ENCODE data around the gene SMIM33. TPM values are rescaled to one million over a fixed set of nuclear protein-coding genes. Genes with fewer than 3 reads are reported as not detected.

The SMIM33 gene
- total and polyA plus RNA-seq, 2 of the 13 experiments (the other 11 are each of a cell fraction or from before 2014, with no cell fraction given) = not detected

DNA sequence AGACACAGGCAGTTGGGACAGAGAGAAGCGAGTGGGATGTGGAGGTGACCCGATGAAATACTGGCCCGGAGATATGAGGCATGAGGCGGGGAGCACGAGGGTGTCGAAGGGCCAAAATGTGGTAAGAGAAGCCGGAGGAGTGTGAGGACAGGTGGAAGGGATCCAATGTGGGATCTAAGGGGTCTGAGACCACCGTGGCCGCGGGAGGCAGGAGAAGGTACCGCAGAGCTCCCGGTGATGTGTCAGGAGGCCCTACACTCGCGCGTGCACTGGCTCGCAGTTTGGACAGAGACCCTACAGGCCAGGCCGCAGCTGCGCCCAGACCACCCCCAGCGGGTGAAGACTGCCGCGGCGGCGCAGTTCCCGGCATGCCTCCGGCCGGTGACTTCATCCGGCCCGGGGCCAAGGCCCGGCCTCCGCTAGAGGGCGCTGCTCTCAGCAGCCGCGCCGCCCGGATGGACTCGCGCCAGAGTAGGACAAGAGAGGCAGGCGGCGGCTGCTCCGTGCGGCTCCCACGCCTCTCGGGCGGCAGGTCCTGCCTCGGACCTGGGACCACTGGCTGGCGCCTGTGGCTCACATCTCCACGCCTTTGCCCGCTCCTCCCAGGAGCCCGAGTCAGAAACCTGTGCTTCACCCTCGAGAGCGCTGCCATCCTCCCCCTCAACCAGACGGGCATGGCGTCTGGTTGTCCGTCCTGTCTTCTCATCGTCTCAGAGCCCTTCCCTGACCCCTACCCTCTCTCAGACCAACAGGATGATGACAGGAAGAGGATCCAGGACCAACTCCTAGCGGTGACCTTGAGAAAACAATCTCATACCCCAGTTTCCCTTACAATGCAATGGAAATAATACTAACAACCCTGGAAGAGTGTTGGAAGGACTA lies 47.1 kb downstream of the SMIM33 start (continued):
- no peak for TF ChIP-seq HHEX (CRISPR knock-in tag; IDR thresholded peaks at IDR 0.05)
- peak; percentile 39 for TF ChIP-seq ZBTB7A (CRISPR knock-in tag; IDR thresholded peaks at IDR 0.05)
- TF ChIP-seq CENPX (CRISPR knock-in tag; IDR thresholded peaks at IDR 0.05) = no peak
- TF ChIP-seq, protein P1, sequence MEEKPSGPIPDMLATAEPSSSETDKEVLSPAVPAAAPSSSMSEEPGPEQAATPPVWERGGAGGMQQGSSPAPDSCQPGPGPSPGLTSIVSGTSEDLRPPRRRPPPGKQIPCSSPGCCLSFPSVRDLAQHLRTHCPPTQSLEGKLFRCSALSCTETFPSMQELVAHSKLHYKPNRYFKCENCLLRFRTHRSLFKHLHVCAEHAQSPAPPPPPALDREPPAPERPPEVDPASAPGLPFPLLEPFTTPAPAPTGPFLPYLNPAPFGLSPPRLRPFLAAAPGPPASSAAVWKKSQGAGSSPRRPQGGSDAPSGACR (CRISPR knock-in tag; IDR thresholded peaks at IDR 0.05) = peak; percentile 70; the same call in 1 of the 2 replicates
- peak; percentile 45; the same call in 1 of the 2 replicates for TF ChIP-seq KDM5A (IDR thresholded peaks at IDR 0.05; ENCODE audit: borderline replicate concordance, low read length)
- no peak for TF ChIP-seq CCAR2 (optimal IDR thresholded peaks at IDR 0.05; ENCODE audit: low read depth, low read length)
- peak; percentile 87; the same call in 1 of the 2 replicates for TF ChIP-seq ZNF761 (CRISPR knock-in tag; conservative IDR thresholded peaks at IDR 0.05)
- TF ChIP-seq ATF7 (IDR thresholded peaks at IDR 0.05) = peak; percentile 82
- peak; percentile 98 for TF ChIP-seq ATF7 (CRISPR knock-in tag; IDR thresholded peaks at IDR 0.05)
- no peak; the same call in 1 of the 2 replicates for TF ChIP-seq RFXAP (CRISPR knock-in tag; IDR thresholded peaks at IDR 0.05; ENCODE audit: borderline replicate concordance)
- TF ChIP-seq, protein P2, sequence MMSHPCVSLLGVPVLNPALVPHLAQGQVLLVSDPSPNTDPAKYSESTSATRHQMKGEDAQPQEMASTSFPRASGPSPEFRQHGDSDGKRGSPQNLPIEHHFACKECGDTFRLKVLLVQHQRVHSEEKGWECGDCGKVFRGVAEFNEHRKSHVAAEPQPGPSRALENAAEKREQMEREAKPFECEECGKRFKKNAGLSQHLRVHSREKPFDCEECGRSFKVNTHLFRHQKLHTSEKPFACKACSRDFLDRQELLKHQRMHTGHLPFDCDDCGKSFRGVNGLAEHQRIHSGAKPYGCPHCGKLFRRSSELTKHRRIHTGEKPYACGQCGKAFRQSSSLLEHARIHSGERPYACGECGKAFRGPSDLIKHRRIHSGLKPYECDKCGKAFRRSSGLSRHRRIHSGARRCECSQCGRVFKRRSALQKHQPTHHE (CRISPR knock-in tag; IDR thresholded peaks at IDR 0.05; ENCODE audit: borderline replicate concordance) = no peak; the same call in 1 of the 2 replicates
- TF ChIP-seq, protein P3, sequence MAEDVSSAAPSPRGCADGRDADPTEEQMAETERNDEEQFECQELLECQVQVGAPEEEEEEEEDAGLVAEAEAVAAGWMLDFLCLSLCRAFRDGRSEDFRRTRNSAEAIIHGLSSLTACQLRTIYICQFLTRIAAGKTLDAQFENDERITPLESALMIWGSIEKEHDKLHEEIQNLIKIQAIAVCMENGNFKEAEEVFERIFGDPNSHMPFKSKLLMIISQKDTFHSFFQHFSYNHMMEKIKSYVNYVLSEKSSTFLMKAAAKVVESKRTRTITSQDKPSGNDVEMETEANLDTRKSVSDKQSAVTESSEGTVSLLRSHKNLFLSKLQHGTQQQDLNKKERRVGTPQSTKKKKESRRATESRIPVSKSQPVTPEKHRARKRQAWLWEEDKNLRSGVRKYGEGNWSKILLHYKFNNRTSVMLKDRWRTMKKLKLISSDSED (CRISPR knock-in tag; IDR thresholded peaks at IDR 0.05) = no peak
- TF ChIP-seq ZNF263 (CRISPR knock-in tag; IDR thresholded peaks at IDR 0.05) = peak; percentile 45; the same call in 1 of the 2 replicates
- TF ChIP-seq RAD21 (CRISPR knock-in tag; IDR thresholded peaks at IDR 0.05) = peak; percentile 92
- no peak for TF ChIP-seq ZNF619 (CRISPR knock-in tag; IDR thresholded peaks at IDR 0.05)
- TF ChIP-seq JUNB (CRISPR knock-in tag; IDR thresholded peaks at IDR 0.05; ENCODE audit: borderline replicate concordance) = no peak
- TF ChIP-seq ZNF335 (CRISPR knock-in tag; IDR thresholded peaks at IDR 0.05) = 0 out of 2 replicates have a peak, but pooled peaks have one; percentile 40
- peak; percentile 57; the same call in 1 of the 2 replicates for TF ChIP-seq DNMT3B (CRISPR knock-in tag; conservative IDR thresholded peaks at IDR 0.05)
- no peak for TF ChIP-seq ZNF841 (CRISPR knock-in tag; IDR thresholded peaks at IDR 0.05; ENCODE audit: borderline replicate concordance)
- TF ChIP-seq ZNF343 (CRISPR knock-in tag; IDR thresholded peaks at IDR 0.05) = no peak
- no peak for TF ChIP-seq ZNF282 (IDR thresholded peaks at IDR 0.05; ENCODE audit: partially characterized antibody)
- no peak for TF ChIP-seq ZNF34 (CRISPR knock-in tag; IDR thresholded peaks at IDR 0.05; ENCODE audit: borderline replicate concordance)
- TF ChIP-seq ZIK1 (CRISPR knock-in tag; IDR thresholded peaks at IDR 0.05; ENCODE audit: borderline replicate concordance, low read depth) = peak; percentile 62; the same call in 1 of the 2 replicates
- no peak for TF ChIP-seq ZBTB1 (CRISPR knock-in tag; IDR thresholded peaks at IDR 0.05; ENCODE audit: borderline replicate concordance)
- TF ChIP-seq NCOA2 (CRISPR knock-in tag; IDR thresholded peaks at IDR 0.05) = peak; percentile 46; the same call in 1 of the 2 replicates
- TF ChIP-seq, protein P4, sequence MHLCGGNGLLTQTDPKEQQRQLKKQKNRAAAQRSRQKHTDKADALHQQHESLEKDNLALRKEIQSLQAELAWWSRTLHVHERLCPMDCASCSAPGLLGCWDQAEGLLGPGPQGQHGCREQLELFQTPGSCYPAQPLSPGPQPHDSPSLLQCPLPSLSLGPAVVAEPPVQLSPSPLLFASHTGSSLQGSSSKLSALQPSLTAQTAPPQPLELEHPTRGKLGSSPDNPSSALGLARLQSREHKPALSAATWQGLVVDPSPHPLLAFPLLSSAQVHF (CRISPR knock-in tag; IDR thresholded peaks at IDR 0.05) = no peak
- peak; percentile 85 for TF ChIP-seq BRD4 (CRISPR knock-in tag; IDR thresholded peaks at IDR 0.05)

Data from HepG2 (cell line).